ENCODE measurements around the gene VPREB1.

The VPREB1 gene

DNA sequence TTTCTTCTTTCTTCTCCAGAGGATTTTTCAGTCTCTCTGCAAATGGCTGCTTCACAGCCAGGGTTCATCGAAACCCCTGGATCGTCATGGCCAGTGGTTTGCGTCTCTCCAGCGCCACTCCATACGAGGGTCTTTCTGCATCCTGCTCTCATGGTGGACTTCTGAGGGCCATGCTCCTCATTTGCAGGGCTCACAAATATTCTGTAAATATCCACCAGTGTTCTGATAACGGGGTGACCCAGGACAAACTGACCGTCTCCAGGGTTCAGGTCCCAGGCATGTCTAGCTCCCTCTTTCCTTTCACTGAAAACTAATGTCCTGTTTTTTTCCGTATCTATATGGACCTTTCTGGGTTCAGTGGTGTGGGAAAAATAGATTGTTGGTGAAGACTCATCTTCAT, 15.7 kb upstream of the VPREB1 start:
- no peak for DNase-seq (ENCODE audit: low read depth)
- H3K4me3 ChIP-seq (ENCODE audit: low read depth, low read length) = no peak overlapping the region
- TF ChIP-seq, protein P1, sequence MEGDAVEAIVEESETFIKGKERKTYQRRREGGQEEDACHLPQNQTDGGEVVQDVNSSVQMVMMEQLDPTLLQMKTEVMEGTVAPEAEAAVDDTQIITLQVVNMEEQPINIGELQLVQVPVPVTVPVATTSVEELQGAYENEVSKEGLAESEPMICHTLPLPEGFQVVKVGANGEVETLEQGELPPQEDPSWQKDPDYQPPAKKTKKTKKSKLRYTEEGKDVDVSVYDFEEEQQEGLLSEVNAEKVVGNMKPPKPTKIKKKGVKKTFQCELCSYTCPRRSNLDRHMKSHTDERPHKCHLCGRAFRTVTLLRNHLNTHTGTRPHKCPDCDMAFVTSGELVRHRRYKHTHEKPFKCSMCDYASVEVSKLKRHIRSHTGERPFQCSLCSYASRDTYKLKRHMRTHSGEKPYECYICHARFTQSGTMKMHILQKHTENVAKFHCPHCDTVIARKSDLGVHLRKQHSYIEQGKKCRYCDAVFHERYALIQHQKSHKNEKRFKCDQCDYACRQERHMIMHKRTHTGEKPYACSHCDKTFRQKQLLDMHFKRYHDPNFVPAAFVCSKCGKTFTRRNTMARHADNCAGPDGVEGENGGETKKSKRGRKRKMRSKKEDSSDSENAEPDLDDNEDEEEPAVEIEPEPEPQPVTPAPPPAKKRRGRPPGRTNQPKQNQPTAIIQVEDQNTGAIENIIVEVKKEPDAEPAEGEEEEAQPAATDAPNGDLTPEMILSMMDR (IDR thresholded peaks at IDR 0.05; ENCODE audit: low read depth, low read length, missing control alignments) = no peak

DNA sequence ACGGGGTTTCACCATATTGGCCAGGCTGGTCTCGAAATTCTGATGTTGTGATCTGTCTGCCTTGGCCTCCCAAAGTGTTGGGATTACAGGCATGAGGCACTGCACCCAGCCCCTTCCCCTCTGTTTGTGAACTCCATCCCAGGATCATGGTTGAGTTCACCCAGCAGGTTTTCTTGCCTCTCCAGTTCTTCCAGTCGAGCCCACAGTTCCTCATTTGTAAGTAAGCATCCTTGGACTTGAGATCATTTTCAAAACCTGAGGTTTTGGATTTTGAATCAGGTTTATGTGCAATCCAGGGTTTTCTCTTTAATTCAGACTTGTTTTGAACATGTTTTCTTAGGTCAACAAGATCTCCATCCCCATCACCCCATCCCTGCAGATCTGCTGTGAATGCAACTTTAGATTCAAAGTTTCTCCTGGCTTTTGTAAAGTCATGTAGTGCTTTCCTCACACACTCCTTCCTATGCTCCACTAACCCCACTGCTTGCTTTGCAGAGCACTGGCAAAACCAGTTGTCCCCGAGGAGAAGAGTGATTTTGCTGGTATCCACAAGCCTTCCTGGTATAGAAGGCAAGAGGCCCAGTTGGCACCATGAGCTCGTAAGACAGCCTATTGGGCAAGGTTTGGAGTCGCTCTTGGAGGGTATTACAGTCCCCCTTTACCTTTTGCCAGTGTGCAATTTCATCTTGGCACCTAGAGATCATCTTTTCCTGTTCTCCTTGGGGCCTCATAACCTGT, 14.7 kb upstream of the VPREB1 start:
- TF ChIP-seq, protein P1 (IDR thresholded peaks at IDR 0.05; ENCODE audit: low read depth, low read length, missing control alignments) = no peak
- H3K4me3 ChIP-seq (ENCODE audit: low read depth, low read length) = no peak overlapping the region
- no peak for DNase-seq (ENCODE audit: low read depth)

DNA sequence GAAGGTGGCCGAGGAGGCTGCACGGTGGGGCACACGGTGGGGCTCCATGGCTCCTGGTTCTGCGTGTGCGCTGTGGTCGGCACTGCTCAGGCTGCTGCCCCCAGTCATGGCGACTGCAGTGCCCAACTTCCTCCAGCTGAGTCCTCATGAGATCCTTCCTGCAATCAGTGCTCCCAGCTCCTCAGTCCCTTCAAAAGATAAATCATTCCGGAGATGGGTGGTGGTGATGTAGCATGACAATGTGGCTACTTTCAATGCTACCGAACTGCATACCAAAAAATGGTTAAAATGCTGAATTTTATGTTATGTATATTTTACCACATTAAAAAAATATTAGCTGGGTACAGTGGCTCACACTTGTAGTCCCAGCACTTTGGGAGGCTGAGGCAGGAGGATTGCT, 14.1 kb upstream of the VPREB1 start:
- DNase-seq (ENCODE audit: low read depth) = no peak
- TF ChIP-seq, protein P1 (IDR thresholded peaks at IDR 0.05; ENCODE audit: low read depth, low read length, missing control alignments) = no peak
- no peak overlapping the region for H3K4me3 ChIP-seq (ENCODE audit: low read depth, low read length)

DNA sequence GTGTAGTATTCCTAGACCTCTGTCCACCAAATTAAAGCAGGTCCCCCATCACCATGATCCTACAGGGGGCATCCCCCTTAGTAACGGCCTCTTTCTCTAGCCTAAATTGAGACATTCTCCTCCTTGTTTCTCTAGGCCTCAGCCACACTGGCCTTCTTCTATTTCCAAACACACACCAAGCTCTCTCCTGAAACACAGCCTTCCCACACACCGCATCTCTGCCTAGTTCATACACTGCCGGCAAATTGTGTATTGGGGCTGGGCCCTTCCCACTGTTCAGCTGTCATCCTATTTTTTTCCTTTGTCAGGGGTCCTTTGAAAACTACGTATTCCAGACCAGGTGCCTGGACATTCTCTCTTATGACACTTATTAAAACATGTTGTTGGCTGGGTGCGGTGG, 11.5 kb upstream of the VPREB1 start:
- H3K4me3 ChIP-seq (ENCODE audit: low read depth, low read length) = no peak overlapping the region
- DNase-seq (ENCODE audit: low read depth) = no peak
- TF ChIP-seq, protein P1 (IDR thresholded peaks at IDR 0.05; ENCODE audit: low read depth, low read length, missing control alignments) = no peak

DNA sequence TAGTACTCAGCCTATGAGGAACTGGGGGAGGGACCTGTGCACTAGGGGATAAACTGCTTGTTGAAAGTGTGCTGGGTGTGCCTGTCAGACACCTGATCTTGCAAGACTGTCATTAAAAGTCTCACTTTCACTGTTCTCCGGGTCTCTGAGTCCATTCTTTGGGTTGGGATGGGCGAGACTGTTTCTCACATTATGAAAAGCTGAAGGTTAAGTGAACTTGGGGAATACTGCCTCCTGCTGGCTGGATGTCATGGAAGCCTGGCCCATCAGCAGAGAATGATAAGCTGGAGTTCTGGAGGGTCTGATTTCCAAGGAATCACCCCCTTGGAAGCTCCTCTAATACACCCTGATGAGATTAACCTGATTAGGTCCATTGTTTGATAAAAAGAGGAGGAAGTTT, 9.0 kb upstream of the VPREB1 start:
- DNase-seq (ENCODE audit: low read depth) = peak; percentile 52
- TF ChIP-seq, protein P1 (IDR thresholded peaks at IDR 0.05; ENCODE audit: low read depth, low read length, missing control alignments) = peak; percentile 79

DNA sequence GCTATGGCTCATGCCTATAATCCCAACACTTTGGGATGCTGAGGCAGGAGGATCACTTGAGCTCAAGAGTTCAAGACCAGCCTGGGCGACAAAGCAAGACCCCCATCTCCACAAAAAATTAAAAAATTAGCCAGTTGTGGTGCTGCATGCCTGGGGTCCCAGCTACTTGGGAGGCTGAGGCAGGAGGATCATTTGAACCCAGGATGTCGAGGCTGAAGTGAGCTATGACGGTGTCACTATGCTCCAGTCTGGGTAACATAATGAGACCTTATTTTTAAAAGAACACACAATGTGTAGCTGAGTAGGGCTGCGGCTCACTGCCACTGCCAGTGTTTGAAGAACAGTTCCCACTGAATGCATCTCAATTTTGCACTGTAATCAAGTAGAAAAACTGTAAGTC, 7.1 kb upstream of the VPREB1 start:
- TF ChIP-seq, protein P1 (IDR thresholded peaks at IDR 0.05; ENCODE audit: low read depth, low read length, missing control alignments) = no peak
- no peak overlapping the region for H3K4me3 ChIP-seq (ENCODE audit: low read depth, low read length)
- DNase-seq (ENCODE audit: low read depth) = no peak

More for the DNA sequence above, 9.0 kb upstream of the VPREB1 start:
- H3K4me3 ChIP-seq (ENCODE audit: low read depth, low read length) = no peak overlapping the region

Measured in GM12864 (cell line).